AG04449 (cell line): Measurements from ENCODE around the gene PCYT1B.
"Not testable (repeated sequence)": the region's sequence is repeated elsewhere in the genome, so short reads cannot be mapped to it uniquely, and the experiment has no call there.

Experiments
- CTCF ChIA-PET: fragments of 350-600 bp; formaldehyde crosslinking; extraction: SDS; loops from one replicate; lab custom pipeline; 2021; ENCODE audit warnings: antibody characterized with exemption; lab: Yijun Ruan, JAX
- POLR2A ChIA-PET: fragments of 400-600, 350-600 bp; formaldehyde crosslinking; extraction: SDS; loops from one replicate; lab custom pipeline; 2020; ENCODE audit warnings: antibody characterized with exemption, inconsistent platforms; lab: Yijun Ruan, JAX
- DNase-seq: peaks from one replicate; pipeline ENCODE4 v3.0.0-alpha.2; 2010; ENCODE audit warnings: low read depth, low spot score
- H3K4me3 ChIP-seq: 2 replicates; pipeline ENCODE4 v1.5.1; 2011; ENCODE audit warnings: low read depth, mild to moderate bottlenecking, control low read depth, low read length
- TF ChIP-seq, protein P1 (sequence below): IDR thresholded peaks from one replicate; pipeline ENCODE4 v1.5.1; 2011; ENCODE audit warnings: mild to moderate bottlenecking, moderate library complexity, low read length, control low read depth, inconsistent platforms; ENCODE audit not compliant: insufficient read depth; ENCODE audit errors: missing control alignments

Gene PCYT1B

DNA sequence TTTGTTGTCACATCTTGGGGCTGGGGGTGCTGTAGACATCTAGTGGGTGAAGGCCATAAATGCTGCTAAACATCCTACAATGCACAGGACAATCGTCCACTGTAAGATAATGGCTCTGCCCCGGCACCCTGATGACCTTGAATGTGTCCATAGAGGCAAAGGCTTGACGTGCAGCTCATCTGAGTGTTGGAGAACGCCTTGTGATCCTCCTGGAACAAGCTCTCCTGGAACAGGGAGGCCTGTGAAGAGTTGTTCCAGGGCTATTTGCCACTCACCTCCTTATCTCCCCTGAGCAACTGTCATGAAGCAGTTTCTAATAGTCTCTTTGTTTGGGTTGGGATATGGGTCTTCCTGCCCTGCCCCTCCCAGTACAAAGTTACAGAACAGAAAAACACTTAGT, 15.2 kb upstream of the PCYT1B start:
- POLR2A ChIA-PET = no interaction called here
- no peak overlapping the region for H3K4me3 ChIP-seq
- CTCF ChIA-PET = no interaction called here
- DNase-seq = no peak
- TF ChIP-seq, protein P1, sequence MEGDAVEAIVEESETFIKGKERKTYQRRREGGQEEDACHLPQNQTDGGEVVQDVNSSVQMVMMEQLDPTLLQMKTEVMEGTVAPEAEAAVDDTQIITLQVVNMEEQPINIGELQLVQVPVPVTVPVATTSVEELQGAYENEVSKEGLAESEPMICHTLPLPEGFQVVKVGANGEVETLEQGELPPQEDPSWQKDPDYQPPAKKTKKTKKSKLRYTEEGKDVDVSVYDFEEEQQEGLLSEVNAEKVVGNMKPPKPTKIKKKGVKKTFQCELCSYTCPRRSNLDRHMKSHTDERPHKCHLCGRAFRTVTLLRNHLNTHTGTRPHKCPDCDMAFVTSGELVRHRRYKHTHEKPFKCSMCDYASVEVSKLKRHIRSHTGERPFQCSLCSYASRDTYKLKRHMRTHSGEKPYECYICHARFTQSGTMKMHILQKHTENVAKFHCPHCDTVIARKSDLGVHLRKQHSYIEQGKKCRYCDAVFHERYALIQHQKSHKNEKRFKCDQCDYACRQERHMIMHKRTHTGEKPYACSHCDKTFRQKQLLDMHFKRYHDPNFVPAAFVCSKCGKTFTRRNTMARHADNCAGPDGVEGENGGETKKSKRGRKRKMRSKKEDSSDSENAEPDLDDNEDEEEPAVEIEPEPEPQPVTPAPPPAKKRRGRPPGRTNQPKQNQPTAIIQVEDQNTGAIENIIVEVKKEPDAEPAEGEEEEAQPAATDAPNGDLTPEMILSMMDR = no peak

DNA sequence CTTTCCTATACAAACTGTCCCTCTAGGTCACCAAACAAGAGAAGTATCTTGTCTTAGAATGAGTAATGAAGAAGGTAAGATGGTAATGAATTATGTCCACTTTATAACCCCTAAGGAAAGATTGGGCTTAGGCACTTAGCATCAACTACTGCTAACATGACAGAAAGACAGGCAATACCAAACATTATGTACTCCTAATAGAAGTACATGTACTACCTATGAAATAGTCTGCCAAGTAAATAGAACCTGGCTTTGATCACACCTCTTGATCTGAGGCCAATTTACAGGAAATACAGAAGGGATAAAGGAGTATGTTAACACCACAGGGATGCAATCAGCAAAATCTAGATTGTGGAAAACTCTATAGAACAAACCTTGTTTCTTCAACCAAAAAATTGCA, 14.1 kb upstream of the PCYT1B start:
- ChIA-PET CTCF (no interaction called here), POLR2A (no interaction called here)
- DNase-seq = no peak
- TF ChIP-seq, protein P1 = no peak
- H3K4me3 ChIP-seq = no peak overlapping the region

- ChIA-PET CTCF (no interaction called here), POLR2A (no interaction called here)
- TF ChIP-seq, protein P1 = no peak
- no peak overlapping the region for H3K4me3 ChIP-seq
- no peak for DNase-seq
Measured at GRCh38 chrX:24659646-24660045, 12.5 kb upstream of the PCYT1B start.

DNA sequence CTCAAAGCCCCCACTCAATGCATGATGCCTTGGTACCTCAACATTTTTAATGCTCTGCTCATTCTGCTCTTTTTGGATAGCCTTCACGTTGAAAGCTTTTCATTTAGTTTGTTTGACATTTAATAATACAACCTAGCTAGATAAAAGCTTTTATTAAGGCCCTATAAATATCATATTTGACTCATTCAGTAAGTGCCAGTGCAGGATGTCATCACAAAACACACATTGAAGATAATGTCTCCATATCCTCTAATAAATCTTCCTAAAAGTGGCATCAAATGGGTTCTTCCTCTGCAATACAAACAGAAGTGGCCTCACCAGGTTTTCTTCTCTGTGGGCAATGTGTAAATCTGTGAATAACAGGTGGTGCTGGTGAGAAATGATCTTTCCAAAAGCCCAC, 12.0 kb upstream of the PCYT1B start:
- H3K4me3 ChIP-seq = no peak overlapping the region
- TF ChIP-seq, protein P1 = no peak
- DNase-seq = no peak
- ChIA-PET CTCF (no interaction called here), POLR2A (no interaction called here)

DNA sequence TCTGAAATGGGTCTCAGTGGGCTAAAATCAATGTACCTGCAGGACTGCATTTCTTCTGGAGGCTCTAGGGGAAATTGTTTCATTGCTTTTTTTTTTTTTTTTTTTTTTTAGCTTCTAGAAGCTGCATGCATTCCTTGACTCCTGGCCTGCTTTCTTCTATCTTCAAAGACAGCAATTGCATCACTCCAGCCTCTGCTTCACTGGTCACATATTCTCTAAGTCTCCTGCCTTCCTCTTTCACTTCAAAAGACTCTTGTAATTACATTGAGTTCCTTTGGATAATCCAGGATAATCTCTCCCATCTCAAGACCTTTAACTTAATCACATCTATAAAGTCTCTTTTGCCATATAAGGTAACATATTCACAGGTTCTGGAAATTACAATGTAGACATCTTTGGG, 11.3 kb upstream of the PCYT1B start:
- H3K4me3 ChIP-seq = no peak overlapping the region
- ChIA-PET CTCF (no interaction called here), POLR2A (no interaction called here)
- TF ChIP-seq, protein P1 = no peak
- DNase-seq = no peak

DNA sequence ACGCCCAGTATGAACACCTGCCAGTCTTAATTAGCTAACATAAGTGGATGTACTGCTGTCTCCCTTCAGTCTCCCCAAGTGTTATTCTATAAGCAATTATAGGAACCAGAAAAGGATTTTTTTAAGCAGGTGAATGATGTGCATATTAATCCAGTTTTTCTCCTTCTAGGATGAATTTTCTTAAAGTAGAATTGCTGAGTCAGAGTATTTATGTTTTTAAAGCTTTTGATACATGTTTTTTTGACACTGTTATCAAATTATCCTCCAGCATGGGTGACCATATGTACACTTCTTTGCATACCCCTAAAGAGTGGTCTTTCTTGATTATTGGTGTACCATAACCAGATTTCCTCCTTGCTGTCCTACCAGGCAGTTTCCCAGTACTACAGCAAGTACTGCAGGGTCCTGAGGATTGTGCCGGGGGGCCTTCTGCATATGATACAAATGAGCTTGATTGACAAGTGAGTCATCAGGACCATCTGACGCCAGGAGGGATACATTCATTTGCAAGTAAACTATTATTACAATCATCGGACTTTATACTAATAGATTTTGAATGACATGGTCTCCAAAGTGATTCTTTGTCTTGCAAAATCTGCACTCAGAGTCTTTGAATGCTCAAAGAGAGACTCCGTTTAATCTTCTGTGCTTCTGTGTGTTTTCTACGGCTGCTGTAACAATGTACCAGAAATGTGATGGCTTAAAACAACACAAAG, 10.7 kb upstream of the PCYT1B start:
- TF ChIP-seq, protein P1 = no peak
- no peak for DNase-seq
- ChIA-PET CTCF (interaction anchor here (0.8 kb wide), 1 partner anchor 19 kb away, joined by 4 read pairs; no protein-coding TSS in a partner anchor), POLR2A (no interaction called here)
- H3K4me3 ChIP-seq = no peak overlapping the region

DNA sequence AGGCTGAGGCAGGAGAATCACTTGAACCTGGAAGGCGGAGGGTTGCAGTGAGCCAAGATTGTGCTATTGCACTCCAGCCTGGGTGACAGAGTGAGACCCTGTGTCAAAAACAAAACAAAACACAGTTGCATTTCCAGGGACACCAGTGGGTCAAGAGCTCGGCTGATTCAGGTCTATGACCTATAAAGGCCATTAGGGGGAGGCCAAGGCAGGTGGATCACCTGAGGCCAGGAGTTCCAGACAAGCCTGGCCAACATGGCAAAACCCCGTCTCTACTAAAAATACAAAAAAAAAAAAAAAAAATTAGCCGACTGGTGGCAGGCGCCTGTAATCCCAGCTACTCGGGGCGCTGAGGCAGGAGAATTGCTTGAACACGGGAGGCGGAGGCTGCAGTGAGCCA, 8.5 kb upstream of the PCYT1B start:
- DNase-seq, H3K4me3 ChIP-seq, CTCF ChIA-PET, POLR2A ChIA-PET: not testable (repeated sequence)
